H9 (cell line): ENCODE data around the gene FRAS1. TPM values are rescaled to one million over a fixed set of nuclear protein-coding genes. Genes with fewer than 3 reads are reported as not detected.

Experiments
- DNase-seq: peaks from one replicate; pipeline ENCODE4 v3.0.0-alpha.2; 2017
- H2AFZ ChIP-seq: one replicate; pipeline ENCODE4 v1.6.1; 2013; ENCODE audit warnings: mild to moderate bottlenecking, low read length, control low read depth, moderate library complexity
- H2AK5ac ChIP-seq: 2 replicates; pipeline ENCODE4 v1.6.1; 2013; ENCODE audit warnings: low read length, control low read depth, mixed read lengths; ENCODE audit not compliant: insufficient read length
- H2BK120ac ChIP-seq: one replicate; pipeline ENCODE4 v1.6.1; 2013; ENCODE audit warnings: low read depth, mild to moderate bottlenecking, low read length, control low read depth, inconsistent platforms; ENCODE audit not compliant: poor library complexity, severe bottlenecking
- H2BK12ac ChIP-seq: 2 replicates; pipeline ENCODE4 v1.6.1; 2013; ENCODE audit warnings: low read length, control low read depth, mixed read lengths, low read depth; ENCODE audit not compliant: insufficient read length
- H2BK15ac ChIP-seq: 2 replicates; pipeline ENCODE4 v1.6.1; 2013; ENCODE audit warnings: low read depth, low read length, control low read depth
- H2BK20ac ChIP-seq: one replicate; pipeline ENCODE4 v1.6.1; 2013; ENCODE audit warnings: low read depth, mild to moderate bottlenecking, low read length, control low read depth, inconsistent platforms; ENCODE audit not compliant: poor library complexity, severe bottlenecking
- H2BK5ac ChIP-seq: 2 replicates; pipeline ENCODE4 v1.6.1; 2013; ENCODE audit warnings: low read length, control low read depth, mixed read lengths; ENCODE audit not compliant: insufficient read length
- H3K14ac ChIP-seq: 2 replicates; pipeline ENCODE4 v1.6.1; 2013; ENCODE audit warnings: low read length, control low read depth; ENCODE audit not compliant: insufficient read depth
- H3K18ac ChIP-seq: 2 replicates; pipeline ENCODE4 v1.6.1; 2013; ENCODE audit warnings: low read depth, mild to moderate bottlenecking, mixed read lengths, low read length, control low read depth; ENCODE audit not compliant: insufficient read length
- H3K23ac ChIP-seq: 2 replicates; pipeline ENCODE4 v1.6.1; 2013; ENCODE audit warnings: low read length, control low read depth, mixed read lengths, low read depth; ENCODE audit not compliant: insufficient read length
- H3K23me2 ChIP-seq: 2 replicates; pipeline ENCODE4 v1.6.1; 2013; ENCODE audit warnings: low read depth, mild to moderate bottlenecking, mixed read lengths, low read length, control low read depth; ENCODE audit not compliant: insufficient read length, poor library complexity, severe bottlenecking
- H3K27ac ChIP-seq: 2 replicates; pipeline ENCODE4 v1.5.1; 2013; ENCODE audit warnings: low read length, control low read depth, mixed read lengths, low read depth; ENCODE audit not compliant: insufficient read length
- H3K27me3 ChIP-seq: 2 replicates; pipeline ENCODE4 v1.6.1; 2013; ENCODE audit warnings: low read length, control low read depth, inconsistent platforms; ENCODE audit not compliant: insufficient read depth
- H3K4ac ChIP-seq: 2 replicates; pipeline ENCODE4 v1.6.1; 2013; ENCODE audit warnings: low read depth, mild to moderate bottlenecking, control low read depth, inconsistent platforms, low read length, moderate library complexity
- H3K4me1 ChIP-seq: 2 replicates; pipeline ENCODE4 v1.6.1; 2013; ENCODE audit warnings: low read length, control low read depth, inconsistent platforms; ENCODE audit not compliant: insufficient read depth
- H3K4me2 ChIP-seq: 2 replicates; pipeline ENCODE4 v1.6.1; 2013; ENCODE audit warnings: low read length, control low read depth, mixed read lengths; ENCODE audit not compliant: insufficient read length, insufficient read depth
- H3K56ac ChIP-seq: 2 replicates; pipeline ENCODE4 v1.6.1; 2013; ENCODE audit warnings: low read depth, mild to moderate bottlenecking, mixed read lengths, low read length, control low read depth; ENCODE audit not compliant: insufficient read length
- H3K79me1 ChIP-seq: 2 replicates; pipeline ENCODE4 v1.6.1; 2013; ENCODE audit warnings: low read depth, mild to moderate bottlenecking, moderate library complexity, low read length, control low read depth, inconsistent platforms; ENCODE audit not compliant: insufficient read depth, poor library complexity, severe bottlenecking
- H3K79me2 ChIP-seq: 2 replicates; pipeline ENCODE4 v1.6.1; 2013; ENCODE audit warnings: low read length, control low read depth, inconsistent platforms; ENCODE audit not compliant: insufficient read depth
- H3K9ac ChIP-seq: 2 replicates; pipeline ENCODE4 v1.6.1; 2013; ENCODE audit warnings: low read length, control low read depth, mixed read lengths; ENCODE audit not compliant: insufficient read length; ENCODE audit errors: extremely low read depth
- H3K9me3 ChIP-seq: one replicate; pipeline ENCODE4 v1.6.1; 2013; ENCODE audit warnings: low read depth, low read length, inconsistent platforms; ENCODE audit not compliant: control insufficient read depth
- H3T11ph ChIP-seq: one replicate; pipeline ENCODE4 v1.6.1; 2013; ENCODE audit warnings: mild to moderate bottlenecking, low read length, control low read depth, inconsistent platforms
- H4K20me1 ChIP-seq: one replicate; pipeline ENCODE4 v1.6.1; 2013; ENCODE audit not compliant: control insufficient read depth, insufficient read length, insufficient read depth
- H4K5ac ChIP-seq: 2 replicates; pipeline ENCODE4 v1.6.1; 2013; ENCODE audit warnings: low read depth, mild to moderate bottlenecking, mixed read lengths, low read length, control low read depth; ENCODE audit not compliant: insufficient read length
- H4K8ac ChIP-seq: replicated peaks from 2 replicates; pipeline ENCODE4 v1.6.1; 2013; ENCODE audit warnings: low read length, control low read depth, mixed read lengths, low read depth; ENCODE audit not compliant: insufficient read length
- H4K91ac ChIP-seq: 2 replicates; pipeline ENCODE4 v1.6.1; 2013; ENCODE audit warnings: low read depth, mild to moderate bottlenecking, moderate library complexity, mixed read lengths, low read length, control low read depth; ENCODE audit not compliant: insufficient read length
- H3K27ac Mint-ChIP-seq, 3 experiments: 2 replicates in 2 of 3; 3 replicates in 1 of 3; pipeline ENCODE4 v1.8.0; 2020 to 2021; ENCODE audit warnings: mixed read lengths in 3 of 3, mild to moderate bottlenecking in 1 of 3, moderate library complexity in 1 of 3
- H3K27me3 Mint-ChIP-seq: 2 replicates; pipeline ENCODE4 v1.8.0; 2021; ENCODE audit warnings: low read depth, mild to moderate bottlenecking, moderate library complexity, mixed read lengths
- H3K36me3 Mint-ChIP-seq, 3 experiments: 2 replicates in 2 of 3; 3 replicates in 1 of 3; pipeline ENCODE4 v1.8.0; 2020 to 2021; ENCODE audit warnings: low read depth in 3 of 3, mixed read lengths in 3 of 3; ENCODE audit not compliant: insufficient read depth in 1 of 3
- H3K4me1 Mint-ChIP-seq, 2 experiments: 2 replicates each; pipeline ENCODE4 v1.8.0; 2020; ENCODE audit warnings: mixed read lengths in 2 of 2
- H3K4me3 Mint-ChIP-seq, 2 experiments: 2 replicates in 1 of 2; 3 replicates in 1 of 2; pipeline ENCODE4 v1.8.0; 2020 to 2021; ENCODE audit warnings: mild to moderate bottlenecking in 2 of 2, mixed read lengths in 2 of 2, moderate library complexity in 1 of 2
- H3K9me3 Mint-ChIP-seq, 2 experiments: 2 replicates in 1 of 2; 3 replicates in 1 of 2; pipeline ENCODE4 v1.8.0; 2020; ENCODE audit warnings: mild to moderate bottlenecking in 2 of 2, mixed read lengths in 2 of 2, moderate library complexity in 1 of 2
- CTCF ChIP-seq: fragments of 200-600 bp; sonication (generic); conservative IDR thresholded peaks from 3 replicates; pipeline ENCODE4 v1.8.0; 2021; ENCODE audit warnings: antibody characterized with exemption, mild to moderate bottlenecking
- WGBS: extraction: QIAGEN DNeasy Blood & Tissue Kit; methylation state at CpG from one replicate; pipeline ENCODE4 v1.1.7; 2013; ENCODE audit warnings: missing lambda C conversion rate, low lambda C conversion rate, mixed read lengths; ENCODE audit not compliant: insufficient read length; ENCODE audit errors: extremely low coverage; 5-methylcytosine and 5-hydroxymethylcytosine counted together
- total RNA-seq: library from RNA; stranded (reverse); gene quantifications from 2 replicates; pipeline ENCODE4 v1.2.1, GENCODE V29; 2021

FRAS1 gene
- total RNA-seq, 1 experiment from 2014 or later: 58.5 TPM

- Histone ChIP-seq H3K9ac (no peak overlapping the region), H4K20me1 (no peaks in the 10 kb centered on the region), H2AK5ac (peak overlapping the region; percentile 54), H4K5ac (no peak overlapping the region), H3K4ac (no peak overlapping the region), H2BK15ac (no peak overlapping the region), H3K79me2 (peaks cover 5% of the 10 kb centered on the region; the same call in 1 of the 2 replicates), H3K23ac (no peak overlapping the region), H2AFZ (no peak overlapping the region), H3T11ph (no peak overlapping the region), H4K91ac (no peak overlapping the region), H2BK120ac (no peak overlapping the region), H3K14ac (no peak overlapping the region), H2BK20ac (no peak overlapping the region), H3K18ac (no peak overlapping the region), H3K4me1 (peaks cover 6% of the 10 kb centered on the region; the same call in 1 of the 2 replicates), H4K8ac (no peak overlapping the region), H2BK5ac (no peak overlapping the region), H3K79me1 (peaks cover 3% of the 10 kb centered on the region), H3K9me3 (no peaks in the 10 kb centered on the region), H2BK12ac (no peak overlapping the region), H3K4me2 (no peak overlapping the region), H3K23me2 (no peaks in the 10 kb centered on the region), H3K56ac (no peak overlapping the region), H3K27ac (no peak overlapping the region), H3K27me3 (no peaks in the 10 kb centered on the region)
- TF ChIP-seq CTCF: no peak
- peak overlapping the region in 2 of 3 experiments; percentile 77 to 88; a peak in 1 of 7 replicates for H3K27ac Mint-ChIP-seq
- no CpG with 5 or more reads among the region's 3 CpGs for WGBS
- peaks cover 31 to 49% of the 10 kb centered on the region in 2 experiments for H3K4me1 Mint-ChIP-seq
- no peak for DNase-seq
- no peaks in the 10 kb centered on the region; the same call in 1 of the 2 replicates for H3K27me3 Mint-ChIP-seq
- no peaks in the 10 kb centered on the region for H3K9me3 Mint-ChIP-seq
- H3K36me3 Mint-ChIP-seq: peaks cover 0 to 3% (median 2%) of the 10 kb centered on the region in 3 experiments; a peak in 2 of 7 replicates
- H3K4me3 Mint-ChIP-seq: no peak overlapping the region
These were observed 105.7 kb downstream of the FRAS1 start for GRCh38 chr4:78162821-78163220.
